H7 (cell line): ENCODE measurements around the gene HOMER2. TPM values are rescaled to one million over a fixed set of nuclear protein-coding genes. Genes with fewer than 3 reads are reported as not detected.

Experiments
- total RNA-seq: library from RNA; depleted of rRNA; stranded (reverse); fragments of >200 nt; shearing (Covaris generic); gene quantifications from 2 replicates; pipeline ENCODE4 v1.2.3, GENCODE V29; 2014; rRNA removed

Gene HOMER2
- total RNA-seq, 1 experiment from 2014 or later: 13.9 TPM

Other genes with a start within 250 kb of the HOMER2 start
- 10.4 and 11.6 TPM in 2 replicates for gene AP3B2, start 242.8 kb downstream of the HOMER2 start, total RNA-seq
- 0.03 TPM in 1 of 2 replicates, not detected in the other for gene FSD2, start 146.7 kb downstream of the HOMER2 start, total RNA-seq
- 1.0 and 1.9 TPM in 2 replicates for gene WHAMM, start 143.1 kb downstream of the HOMER2 start, total RNA-seq
- gene RAMAC, start 33.5 kb upstream of the HOMER2 start, total RNA-seq: 33.9 and 36.5 TPM in 2 replicates
- 21.3 and 48.6 TPM in 2 replicates for gene C15orf40, start 58.9 kb upstream of the HOMER2 start, total RNA-seq
- 71.8 and 86.6 TPM in 2 replicates for gene BTBD1, start 114.5 kb upstream of the HOMER2 start, total RNA-seq
- gene TM6SF1, start 154.9 kb upstream of the HOMER2 start, total RNA-seq: 0.62 and 0.63 TPM in 2 replicates